HCT116 (cell line): ENCODE results near the gene TLR5. TPM values are rescaled to one million over a fixed set of nuclear protein-coding genes. Genes with fewer than 3 reads are reported as not detected.

Experiments
- ATAC-seq: fragments of 200-7000 bp; cut with Tn5 transposase; 2 replicates; pipeline ENCODE4 v1.9.1; 2020; ENCODE audit warnings: mild to moderate bottlenecking, moderate library complexity
- BruUV-seq: library from RNA; stranded (reverse); fragments of 400-500 nt; replicated peaks from 2 replicates; lab custom pipeline; 2021; lab: Mats Ljungman, UMichigan
- CTCF ChIA-PET: fragments of 300-600 bp; sonication (Branson Sonifier 250); formaldehyde crosslinking; loops from one replicate; lab custom pipeline; 2021; ENCODE audit warnings: antibody characterized with exemption; lab: Charles Lee
- POLR2A ChIA-PET: fragments of 300-600, 350-600 bp; sonication (Branson Sonifier 250); formaldehyde crosslinking; loops from one replicate; lab custom pipeline; 2021; ENCODE audit warnings: antibody characterized with exemption; lab: Charles Lee
- RAD21 ChIA-PET, 2 experiments: fragments of 300-600 bp; sonication (Branson Sonifier 250); formaldehyde crosslinking; loops; one replicate each; lab custom pipeline; 2023; ENCODE audit warnings: low total read pairs in 2 of 2; ENCODE audit not compliant: uncharacterized antibody in 2 of 2, unreplicated experiment in 2 of 2, low non-redundant PET in 1 of 2; lab: Charles Lee
- DNase-seq: peaks from one replicate; pipeline ENCODE4 v3.0.0-alpha.2; 2010; ENCODE audit warnings: low read depth, low spot score
- H2AFZ ChIP-seq: fragments of 200-600 bp; shearing (Covaris generic), sonication (generic); 2 replicates; pipeline ENCODE4 v1.6.1; 2017; ENCODE audit warnings: low read depth, mixed run types, mixed read lengths, antibody characterized with exemption, low read length; ENCODE audit not compliant: poor library complexity, severe bottlenecking
- H3K27ac ChIP-seq: 2 replicates; pipeline ENCODE4 v1.5.1; 2012; ENCODE audit warnings: low read depth, low read length
- H3K27me3 ChIP-seq: fragments of 200-600 bp; sonication (generic); 2 replicates; pipeline ENCODE4 v1.6.1; 2016; ENCODE audit warnings: mixed run types, low read length, mixed read lengths; ENCODE audit not compliant: insufficient read depth
- H3K36me3 ChIP-seq, 2 experiments: fragments of 200-500 bp in 1 of 2; fragments of 200-600 bp in 1 of 2; sonication (Bioruptor generic) in 1 of 2; sonication (generic) in 1 of 2; 2 replicates each; pipeline versions ENCODE4 v1.5.1 to v1.6.1; 2014 to 2016; ENCODE audit warnings: low read length in 2 of 2, inconsistent platforms in 1 of 2, mixed read lengths in 1 of 2, mixed run types in 1 of 2; ENCODE audit not compliant: insufficient read depth in 2 of 2, control insufficient read depth in 1 of 2
- H3K4me1 ChIP-seq, 2 experiments: fragments of 200-600 bp in 1 of 2; sonication (generic) in 1 of 2; 2 replicates each; pipeline versions ENCODE4 v1.5.1 to v1.6.1; 2012 to 2017; ENCODE audit warnings: low read length in 2 of 2, inconsistent platforms in 1 of 2, mild to moderate bottlenecking in 1 of 2, mixed read lengths in 1 of 2, mixed run types in 1 of 2, moderate library complexity in 1 of 2; ENCODE audit not compliant: insufficient read depth in 2 of 2, control insufficient read depth in 1 of 2
- H3K4me2 ChIP-seq: fragments of 200-600 bp; sonication (generic); 2 replicates; pipeline ENCODE4 v1.6.1; 2017; ENCODE audit warnings: mixed run types, low read length, mixed read lengths
- H3K4me3 ChIP-seq, 2 experiments: fragments of 200-600 bp in 1 of 2; sonication (generic) in 1 of 2; replicated peaks in 1 of 2; 2 replicates each; pipeline ENCODE4 v1.5.1; 2011 to 2016; ENCODE audit warnings: low read length in 2 of 2, control low read depth in 1 of 2, low read depth in 1 of 2, mild to moderate bottlenecking in 1 of 2, mixed read lengths in 1 of 2, mixed run types in 1 of 2
- H3K79me2 ChIP-seq: fragments of 200-600 bp; sonication (generic); 2 replicates; pipeline ENCODE4 v1.6.1; 2017; ENCODE audit warnings: mild to moderate bottlenecking, mixed run types, low read length, moderate library complexity, mixed read lengths; ENCODE audit not compliant: insufficient read depth
- H3K9ac ChIP-seq: fragments of 200-600 bp; sonication (generic); 2 replicates; pipeline ENCODE4 v1.6.1; 2016; ENCODE audit warnings: low read length, mixed read lengths
- H3K9me2 ChIP-seq: fragments of 200-600 bp; sonication (generic), shearing (Covaris generic); 2 replicates; pipeline ENCODE4 v1.6.1; 2017; ENCODE audit warnings: mixed run types, mild to moderate bottlenecking, moderate library complexity; ENCODE audit not compliant: insufficient read depth
- H3K9me3 ChIP-seq, 2 experiments: fragments of 200-500 bp in 1 of 2; fragments of 200-600 bp in 1 of 2; sonication (Bioruptor generic) in 1 of 2; sonication (generic) in 1 of 2; 2 replicates each; pipeline ENCODE4 v1.6.1; 2014 to 2017; ENCODE audit warnings: low read length in 2 of 2, mixed read lengths in 2 of 2, inconsistent platforms in 1 of 2, low read depth in 1 of 2, mild to moderate bottlenecking in 1 of 2, mixed run types in 1 of 2, moderate library complexity in 1 of 2; ENCODE audit not compliant: control insufficient read depth in 1 of 2, insufficient read depth in 1 of 2
- H4K20me1 ChIP-seq: fragments of 200-600 bp; sonication (generic), shearing (Covaris generic); 2 replicates; pipeline ENCODE4 v1.6.1; 2017; ENCODE audit warnings: mixed run types, mild to moderate bottlenecking, moderate library complexity; ENCODE audit not compliant: insufficient read depth
- ATF3 ChIP-seq: IDR thresholded peaks from 2 replicates; pipeline ENCODE4 v1.6.1; 2012
- CTCF ChIP-seq, 3 experiments: fragments of 200-600 bp in 1 of 3; sonication (generic) in 1 of 3; IDR thresholded peaks in 2 of 3; conservative IDR thresholded peaks in 1 of 3; 2 replicates each; pipeline ENCODE4 v1.5.1; 2012 to 2017; ENCODE audit warnings: low read depth in 2 of 3, low read length in 2 of 3, antibody characterized with exemption in 1 of 3, borderline replicate concordance in 1 of 3, control low read depth in 1 of 3, mild to moderate bottlenecking in 1 of 3, mixed read lengths in 1 of 3, mixed run types in 1 of 3, moderate library complexity in 1 of 3; ENCODE audit not compliant: insufficient read depth in 1 of 3
- EGR1 ChIP-seq: IDR thresholded peaks from 2 replicates; pipeline ENCODE4 v1.6.1; 2012; ENCODE audit warnings: low read depth
- ELF1 ChIP-seq: IDR thresholded peaks from 2 replicates; pipeline ENCODE4 v1.6.1; 2012; ENCODE audit warnings: low read depth, borderline replicate concordance
- EZH2 ChIP-seq: fragments of 200-600 bp; sonication (generic); IDR thresholded peaks from 2 replicates; pipeline ENCODE4 v1.6.1; 2017; ENCODE audit warnings: antibody characterized with exemption, mixed run types
- EZH2phosphoT487 ChIP-seq: fragments of 200-600 bp; IDR thresholded peaks from 2 replicates; pipeline ENCODE4 v1.6.1; 2018; ENCODE audit warnings: antibody characterized with exemption, borderline replicate concordance
- MAX ChIP-seq: IDR thresholded peaks from 2 replicates; pipeline ENCODE4 v1.6.1; 2012
- POLR2A ChIP-seq: IDR thresholded peaks from 2 replicates; pipeline ENCODE4 v1.7.0; 2011; ENCODE audit warnings: borderline replicate concordance; ENCODE audit not compliant: insufficient read depth, insufficient read length; ENCODE audit errors: extremely low read depth
- RAD21 ChIP-seq: IDR thresholded peaks from 2 replicates; pipeline ENCODE4 v1.6.1; 2012; ENCODE audit warnings: low read depth, mild to moderate bottlenecking
- REST ChIP-seq: IDR thresholded peaks from 2 replicates; pipeline ENCODE4 v1.6.1; 2012; ENCODE audit warnings: low read depth
- SIN3A ChIP-seq: IDR thresholded peaks from 2 replicates; pipeline ENCODE4 v1.6.1; 2012; ENCODE audit warnings: low read depth
- TCF7L2 ChIP-seq: IDR thresholded peaks from 2 replicates; pipeline ENCODE4 v1.7.0; 2011; ENCODE audit warnings: borderline replicate concordance, inconsistent platforms; ENCODE audit not compliant: insufficient read depth, insufficient read length; ENCODE audit errors: extremely low read depth
- YY1 ChIP-seq: IDR thresholded peaks from 2 replicates; pipeline ENCODE4 v1.6.1; 2011; ENCODE audit warnings: low read length, low read depth, moderate library complexity, mild to moderate bottlenecking; ENCODE audit not compliant: insufficient replicate concordance; ENCODE audit errors: extremely low read depth
- ZBTB33 ChIP-seq: IDR thresholded peaks from 2 replicates; pipeline ENCODE4 v1.6.1; 2011; ENCODE audit warnings: mild to moderate bottlenecking, low read length, moderate library complexity; ENCODE audit not compliant: insufficient replicate concordance; ENCODE audit errors: extremely low read depth
- ZNF274 ChIP-seq: fragments of 200-500 bp; sonication (Bioruptor generic); IDR thresholded peaks from 2 replicates; pipeline ENCODE4 v1.6.1; 2014; ENCODE audit warnings: mild to moderate bottlenecking, low read depth, low read length, inconsistent platforms
- intact Hi-C: fragments of 100-400 bp; cut with micrococcal nuclease; formaldehyde crosslinking; loops from 2 replicates; pipeline ENCODE4 v1.10.0; 2022
- total RNA-seq: library from RNA; stranded (reverse); gene quantifications from one replicate; pipeline ENCODE4 v1.2.1, GENCODE V29; 2021; ENCODE audit not compliant: unreplicated experiment

TLR5 gene
- total RNA-seq, 1 experiment from 2014 or later, result 1.2 TPM

GRCh38 chr1:223152399-223152798 lies 9.4 kb upstream of the TLR5 start:
- BruUV-seq, result no TSS peak
- DNase-seq (no peak), ATAC-seq (no peak)
- ChIA-PET RAD21 (no interaction called here), CTCF (no interaction called here), POLR2A (no interaction called here)
- H3K9me2 ChIP-seq, result no peaks in the 10 kb centered on the region
- no peak overlapping the region for H3K4me2 ChIP-seq
- H3K27ac ChIP-seq, result no peak overlapping the region
- no peaks in the 10 kb centered on the region for H4K20me1 ChIP-seq
- no peaks in the 10 kb centered on the region for H3K27me3 ChIP-seq
- intact Hi-C loops, result no loop called here
- no peaks in the 10 kb centered on the region for H3K9me3 ChIP-seq
- H3K79me2 ChIP-seq, result no peaks in the 10 kb centered on the region
- H3K36me3 ChIP-seq, result no peaks in the 10 kb centered on the region
- no peak overlapping the region for H3K4me3 ChIP-seq
- no peak overlapping the region for H3K9ac ChIP-seq
- H2AFZ ChIP-seq, result no peak overlapping the region
- TF ChIP-seq SIN3A (no peak), ELF1 (no peak), EZH2phosphoT487 (no peak), ZBTB33 (no peak), RAD21 (no peak), EGR1 (no peak), REST (no peak), CTCF (IDR thresholded peaks at IDR 0.05 in 2 of 3, conservative IDR thresholded peaks at IDR 0.05 in 1 of 3; ENCODE audit: borderline replicate concordance in 1 of 3, insufficient read depth in 1 of 3, low read depth in 2 of 3, low read length in 2 of 3) (no peak), TCF7L2 (no peak), ATF3 (no peak), YY1 (no peak), POLR2A (no peak), MAX (no peak), ZNF274 (no peak), EZH2 (no peak)
- H3K4me1 ChIP-seq, result peaks cover 0 to 7% of the 10 kb centered on the region in 2 experiments; a peak in 1 of 4 replicates
